Measurements from ENCODE around the gene LTBP1.

Gene LTBP1

DNA sequence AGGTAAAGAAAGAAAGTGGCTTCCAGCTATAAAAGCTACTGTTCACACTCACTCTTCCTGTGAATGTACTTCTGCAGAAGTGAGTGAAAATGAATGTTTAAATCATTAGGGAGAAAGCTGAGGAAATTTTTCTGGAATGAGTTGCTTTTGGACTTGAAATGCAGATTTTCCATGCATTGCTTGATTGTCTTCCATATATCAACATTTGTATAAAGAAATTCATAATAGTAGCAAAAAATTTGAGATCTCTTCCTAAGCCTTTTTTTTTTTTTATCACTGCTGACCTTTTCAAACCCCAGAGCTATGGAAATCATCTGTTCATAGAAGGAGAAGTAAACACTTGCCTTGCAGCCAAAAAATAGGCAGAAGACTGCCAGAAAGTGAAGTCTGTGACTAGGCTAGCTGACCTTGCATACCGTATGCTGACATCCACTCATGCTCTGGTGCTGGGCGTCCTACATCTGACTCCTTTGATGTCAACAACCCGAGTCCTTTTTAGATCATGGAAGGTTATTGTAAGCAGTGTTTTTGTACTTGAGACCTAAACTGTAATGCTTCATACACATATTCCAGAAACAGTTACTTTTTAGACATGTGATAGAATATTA lies 375.2 kb downstream of the LTBP1 start:
- peak; percentile 47 for DNase-seq

DNA sequence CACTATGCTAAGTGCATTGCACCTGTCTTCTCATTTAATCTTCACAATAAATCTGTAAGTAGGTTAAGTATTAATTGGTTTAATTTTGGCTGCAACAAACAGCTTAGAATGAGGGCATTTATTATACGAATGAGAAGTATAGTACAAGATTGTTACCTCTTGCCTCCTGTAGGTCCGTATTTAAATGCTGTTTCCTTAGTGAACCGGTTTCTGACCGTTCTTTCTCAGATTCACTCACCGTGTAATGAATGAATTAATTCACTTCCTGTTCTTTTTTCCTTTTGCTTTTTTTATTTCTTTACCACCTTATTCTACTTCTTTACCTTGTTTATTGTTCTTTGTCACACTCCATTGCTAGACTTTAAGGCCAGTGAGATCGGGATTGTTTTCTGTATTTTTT lies 375.9 kb downstream of the LTBP1 start:
- no peak for DNase-seq

DNA sequence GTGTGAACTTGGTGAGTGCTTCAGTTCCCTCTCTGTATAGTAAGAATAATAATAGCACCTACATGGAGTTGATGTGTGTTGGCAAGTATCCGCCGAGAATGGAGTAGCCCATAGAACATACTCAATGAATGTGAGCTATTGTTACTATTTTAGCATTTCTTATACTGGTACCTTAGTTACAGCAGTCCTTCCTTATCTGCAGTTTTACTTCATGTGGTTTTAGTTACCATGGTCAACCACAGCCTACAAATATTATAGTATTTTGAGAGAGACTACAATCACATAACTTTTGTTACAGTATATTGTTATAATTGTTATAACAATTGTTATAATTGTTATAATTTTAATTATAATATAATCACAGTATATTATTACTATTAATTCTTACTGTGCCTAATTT lies 377.2 kb downstream of the LTBP1 start:
- DNase-seq, result no peak

DNA sequence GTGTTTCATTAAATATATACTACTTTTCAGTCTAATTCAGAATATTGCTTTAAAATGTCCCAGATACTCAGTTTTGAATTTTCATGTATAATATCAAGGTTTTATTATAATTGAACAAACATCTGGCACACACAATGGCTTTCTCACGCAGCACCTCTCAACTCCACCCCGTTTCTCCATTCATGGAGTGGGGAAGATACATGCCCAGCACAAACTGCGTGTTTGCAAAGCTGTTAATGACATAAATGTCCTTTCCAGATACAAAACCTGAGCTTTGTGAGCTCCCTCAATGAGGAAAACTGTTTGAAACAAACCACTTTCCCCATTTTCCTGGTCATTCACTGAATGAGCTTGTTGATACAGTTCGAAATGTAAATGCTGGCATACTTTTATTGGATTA lies 379.3 kb downstream of the LTBP1 start:
- DNase-seq, result no peak

DNA sequence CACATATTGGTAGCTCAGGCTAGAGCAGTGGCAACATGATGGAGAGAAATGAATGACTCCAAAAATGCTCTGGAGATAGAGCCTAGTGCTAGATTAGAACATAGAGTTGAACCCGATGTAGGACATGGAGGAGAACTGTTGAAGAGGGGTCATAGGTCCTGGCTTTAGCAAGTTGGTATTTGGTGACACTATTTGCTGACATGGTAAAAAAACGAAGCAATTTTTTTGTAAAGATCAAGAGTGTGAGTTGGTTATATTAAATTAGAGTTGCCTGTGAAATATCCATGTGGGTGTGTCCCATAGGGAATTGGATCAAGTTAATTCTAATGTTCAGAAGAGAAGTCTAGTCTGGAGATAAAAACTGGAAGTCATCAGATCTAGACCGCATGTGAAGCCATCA lies 386.7 kb downstream of the LTBP1 start:
- DNase-seq, result no peak

DNA sequence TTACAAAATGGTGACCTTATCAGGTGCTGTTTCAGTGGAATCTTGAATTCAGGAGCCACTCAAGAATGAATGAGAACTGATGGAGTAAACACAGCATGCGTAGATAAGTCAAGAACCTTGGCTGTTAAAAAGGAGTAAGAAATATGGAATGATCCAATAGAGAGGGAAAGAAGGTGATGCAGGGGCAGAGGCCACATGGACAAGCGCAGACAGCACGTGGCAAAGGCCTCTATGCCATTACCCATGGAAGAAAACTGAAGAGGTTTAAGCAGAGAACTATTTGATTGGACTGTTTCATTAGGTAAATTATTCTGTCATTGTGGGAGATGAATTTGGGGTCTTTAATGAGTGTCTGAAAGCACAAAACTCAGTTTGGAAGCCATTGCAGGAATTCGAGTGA lies 387.3 kb downstream of the LTBP1 start:
- no peak for DNase-seq

DNA sequence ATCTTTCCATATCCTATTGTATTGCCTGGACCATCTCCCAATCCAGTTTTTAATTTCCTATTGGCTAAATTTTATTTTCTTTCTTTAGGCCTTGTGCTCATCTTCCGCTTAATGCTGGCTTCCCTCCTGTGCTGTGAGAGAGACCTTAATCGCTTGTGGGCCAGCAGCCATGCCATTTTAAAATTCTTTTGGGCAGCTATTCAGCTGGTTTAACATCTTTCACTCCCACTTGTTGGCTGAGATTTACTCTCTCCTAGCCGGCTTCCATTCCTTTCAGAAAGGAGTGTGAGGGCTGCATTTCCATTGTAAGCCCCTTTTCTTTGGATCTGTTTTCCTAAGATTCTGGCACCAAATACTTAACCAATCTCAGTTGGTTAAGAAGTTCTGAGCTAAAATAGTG lies 388.8 kb downstream of the LTBP1 start:
- DNase-seq, result no peak

DNA sequence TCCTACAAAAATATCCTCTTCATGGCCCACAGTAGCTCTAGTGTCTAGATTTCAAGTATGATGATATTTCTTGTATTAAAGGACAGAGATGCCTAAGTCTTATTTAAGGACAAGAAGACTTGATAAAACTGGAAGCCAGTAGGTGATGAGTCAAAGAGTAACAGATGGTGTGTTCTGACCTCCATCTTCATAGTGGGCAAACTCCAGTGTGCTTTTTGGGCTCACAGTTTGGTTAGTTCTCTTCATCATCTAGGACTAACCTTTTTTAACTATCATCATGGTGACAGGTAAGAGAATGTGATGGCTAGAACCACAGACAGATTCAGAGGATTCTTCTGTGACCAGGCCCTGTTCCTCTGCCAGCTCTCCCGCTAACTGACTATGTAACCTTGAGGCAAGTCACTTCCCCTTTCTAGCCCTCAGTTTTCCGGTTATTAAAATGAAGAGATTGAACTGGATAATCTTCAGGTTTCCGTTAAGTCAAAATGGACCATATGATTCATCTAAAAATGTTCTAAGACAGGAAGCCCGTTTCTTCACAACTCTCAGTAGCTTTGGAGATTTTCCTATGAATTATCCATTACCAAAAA lies 389.4 kb downstream of the LTBP1 start:
- DNase-seq, result no peak

DNA sequence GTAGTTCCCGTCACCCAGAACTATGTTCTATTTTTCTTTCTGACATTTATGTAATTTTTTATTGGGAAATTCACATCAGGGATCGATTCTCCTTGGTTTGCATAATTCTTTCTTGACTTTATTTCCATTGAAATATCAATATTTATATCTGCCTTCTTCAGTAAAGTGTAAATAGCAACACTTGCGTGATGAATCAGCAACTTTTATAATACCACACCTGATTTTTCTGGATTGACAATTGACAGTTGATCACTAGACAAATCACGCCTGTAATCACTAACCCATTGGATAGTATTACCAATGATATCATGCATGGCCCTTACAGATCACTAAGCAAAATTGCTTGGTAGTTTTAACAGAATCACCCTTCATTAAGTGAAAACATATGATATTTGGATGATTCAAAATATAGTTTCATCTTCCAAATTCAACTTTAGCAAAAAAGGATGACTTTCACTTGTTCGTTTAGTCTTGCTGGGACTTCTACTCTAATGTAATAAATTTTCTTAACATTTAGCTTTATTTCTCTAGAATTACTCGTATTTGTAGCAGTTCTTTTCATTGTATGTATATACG lies 390.7 kb downstream of the LTBP1 start:
- DNase-seq, result no peak

DNA sequence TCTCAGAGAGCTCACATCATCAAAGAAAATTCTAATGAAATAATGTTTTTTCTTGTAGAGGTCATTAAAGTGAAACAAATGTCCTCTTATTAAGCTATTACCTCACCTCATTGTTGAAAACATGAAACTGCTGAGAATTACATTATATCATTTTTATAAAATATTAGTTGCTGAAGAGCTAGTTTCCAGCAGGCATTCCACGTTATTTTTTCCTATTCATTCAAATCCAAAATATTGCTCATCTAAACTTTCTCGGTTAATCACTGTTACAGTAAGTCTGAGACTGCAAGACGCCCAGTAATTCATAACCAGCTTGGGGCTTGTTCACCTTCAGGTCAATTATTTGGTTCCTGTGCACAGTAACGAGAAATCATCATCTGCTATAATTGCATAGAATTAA lies 391.2 kb downstream of the LTBP1 start:
- DNase-seq, result no peak

DNA sequence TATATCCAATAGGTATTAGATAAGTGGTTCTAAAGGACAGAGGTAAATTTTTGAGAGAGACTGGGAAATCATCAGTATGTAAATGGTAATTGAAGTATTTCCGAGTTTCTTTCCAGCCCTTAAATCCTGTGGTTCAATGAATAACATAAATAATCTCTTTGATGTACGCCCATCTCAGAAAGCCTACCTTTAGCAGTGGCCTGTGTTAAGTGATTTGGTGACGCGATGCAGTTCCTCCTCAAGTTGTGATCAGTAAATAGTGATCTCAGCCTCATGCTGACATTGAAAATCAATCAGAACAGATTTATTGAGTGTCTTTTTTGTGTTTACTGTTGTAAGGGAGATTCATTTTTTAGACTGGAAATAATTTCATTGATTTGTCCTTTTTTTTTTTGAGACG lies 392.5 kb downstream of the LTBP1 start:
- no peak for DNase-seq

DNA sequence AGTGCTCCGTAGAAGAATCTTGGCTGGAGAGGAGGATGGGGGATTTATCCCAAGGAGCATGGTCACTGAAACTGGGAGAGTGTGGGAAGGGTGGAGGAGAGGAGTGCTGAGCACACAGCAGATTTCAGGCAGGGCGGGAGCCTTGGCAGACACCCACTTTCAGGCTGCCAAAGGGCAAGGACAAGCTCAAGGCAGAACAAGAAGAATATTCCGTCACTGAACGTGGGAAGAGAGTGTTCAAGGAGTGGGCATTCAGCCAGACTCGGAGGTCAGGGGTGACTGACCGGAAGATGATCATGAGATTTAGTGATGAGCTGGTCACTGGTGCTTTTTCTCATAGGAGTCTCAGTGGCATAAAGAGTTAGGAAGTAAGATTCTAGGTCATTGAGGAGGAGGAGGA lies 393.5 kb downstream of the LTBP1 start:
- DNase-seq, result peak; percentile 56

DNA sequence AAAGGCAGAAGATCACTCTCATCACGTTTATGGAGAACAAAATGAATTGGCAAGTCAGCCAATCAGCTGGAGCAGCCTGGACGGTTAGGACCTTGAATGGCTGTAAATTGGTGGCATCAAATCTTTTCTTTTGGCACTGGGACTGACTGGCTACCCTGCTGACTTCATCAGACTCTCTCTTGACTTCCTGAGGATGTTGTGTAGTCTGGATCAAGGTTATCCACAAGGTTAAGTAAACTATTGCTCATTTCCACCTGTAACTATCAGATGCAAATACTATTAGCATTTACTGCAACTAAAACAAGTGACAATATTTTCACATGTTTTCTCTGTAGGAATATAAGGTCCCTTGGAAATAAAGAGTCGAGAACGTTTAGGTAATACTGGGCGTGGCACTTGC lies 395.4 kb downstream of the LTBP1 start:
- no peak for DNase-seq

DNA sequence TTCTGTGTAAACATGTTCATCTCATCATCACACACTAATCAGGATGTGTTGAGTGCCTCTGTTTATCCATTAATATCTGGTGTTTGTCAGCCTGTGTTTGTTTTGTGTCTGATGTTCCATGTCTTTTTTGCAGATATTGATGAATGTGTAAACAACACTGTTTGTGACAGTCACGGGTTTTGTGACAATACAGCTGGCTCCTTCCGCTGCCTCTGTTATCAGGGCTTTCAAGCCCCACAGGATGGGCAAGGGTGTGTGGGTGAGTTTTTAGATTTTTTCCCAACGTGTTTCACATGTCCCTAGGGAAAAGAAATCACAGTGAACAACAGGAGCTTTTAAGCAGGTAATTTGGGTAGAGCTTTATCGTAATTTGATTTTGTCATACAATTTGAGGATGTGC lies 396.0 kb downstream of the LTBP1 start:
- DNase-seq, result no peak

DNA sequence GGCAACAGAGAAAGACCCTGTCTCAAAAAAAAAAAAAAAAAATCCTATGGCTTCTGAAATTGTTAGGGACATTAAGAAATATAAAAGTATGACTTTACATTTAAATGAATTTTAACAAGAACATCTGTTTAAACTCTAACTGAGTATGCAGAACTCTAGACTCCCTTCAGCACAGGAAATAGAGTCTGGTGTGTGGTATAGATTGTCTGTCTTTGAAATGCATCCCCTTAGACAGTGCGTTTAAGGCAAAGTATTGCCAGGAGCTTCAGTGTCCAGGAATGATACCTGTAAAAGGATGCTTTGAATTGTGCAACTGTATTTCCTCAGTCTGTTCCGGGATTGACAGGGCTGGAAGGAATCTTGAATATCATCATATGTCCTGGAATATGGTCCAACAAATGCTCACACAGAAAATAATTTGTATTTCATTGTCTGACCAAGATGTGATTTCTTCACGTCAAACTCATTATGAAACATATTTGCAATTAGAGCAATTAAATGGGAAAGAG lies 396.7 kb downstream of the LTBP1 start:
- DNase-seq, result no peak

DNA sequence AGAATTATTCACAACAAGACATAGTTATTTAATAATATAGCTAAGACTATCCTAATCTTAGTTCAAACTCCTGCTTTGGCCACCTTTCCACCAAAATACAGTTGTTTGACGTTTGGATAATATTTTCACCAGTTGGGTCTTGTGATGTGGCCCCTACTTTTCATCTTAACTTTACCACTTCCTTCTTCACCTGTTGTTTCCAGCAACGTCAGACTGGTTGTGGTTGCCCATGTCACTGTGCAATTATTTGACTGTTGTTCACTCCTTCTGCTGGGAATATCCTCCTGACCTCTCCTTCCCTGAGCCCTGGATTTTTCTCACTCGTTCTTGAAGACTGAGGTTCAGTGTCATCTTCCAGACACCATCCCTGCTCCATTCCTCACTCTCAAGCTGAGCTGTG lies 397.5 kb downstream of the LTBP1 start:
- no peak for DNase-seq

DNA sequence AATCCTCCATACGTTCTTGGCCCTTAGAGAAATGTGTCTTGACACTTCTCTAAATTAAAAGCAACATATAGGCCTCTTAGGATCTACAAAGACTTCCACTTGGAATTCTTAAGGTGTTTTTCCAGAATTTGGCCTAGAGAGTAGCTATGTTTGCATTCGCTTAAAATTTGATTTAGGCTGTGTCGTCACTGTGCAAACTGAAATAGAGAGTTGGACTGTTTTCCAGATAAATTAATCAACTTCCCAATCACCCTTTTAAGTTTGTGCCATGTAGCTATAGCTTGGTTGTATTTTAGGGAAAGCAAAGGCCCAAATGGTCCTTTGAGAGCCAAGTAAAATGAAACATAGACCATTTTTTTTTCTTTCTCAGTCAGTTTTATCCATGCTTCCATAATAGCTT lies 401.1 kb downstream of the LTBP1 start:
- no peak for DNase-seq

DNA sequence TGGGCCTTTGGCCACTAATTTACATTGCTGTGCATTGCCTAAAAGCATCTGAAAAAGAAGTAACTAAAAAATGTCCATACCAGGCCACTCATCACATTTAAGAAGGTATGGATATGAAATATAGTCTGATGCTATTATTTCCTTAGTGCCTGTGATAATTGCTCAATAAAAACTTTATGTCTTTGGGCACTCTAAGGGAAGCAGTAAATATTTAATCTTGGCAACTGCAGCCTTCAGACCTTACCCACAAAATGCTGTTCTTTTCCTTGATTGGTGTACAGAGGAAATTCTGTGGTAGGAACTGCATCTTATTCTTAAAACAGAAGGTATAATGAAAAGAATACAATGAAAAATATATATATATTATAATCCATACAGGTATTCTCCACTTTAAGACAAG lies 403.9 kb downstream of the LTBP1 start:
- no peak for DNase-seq

DNA sequence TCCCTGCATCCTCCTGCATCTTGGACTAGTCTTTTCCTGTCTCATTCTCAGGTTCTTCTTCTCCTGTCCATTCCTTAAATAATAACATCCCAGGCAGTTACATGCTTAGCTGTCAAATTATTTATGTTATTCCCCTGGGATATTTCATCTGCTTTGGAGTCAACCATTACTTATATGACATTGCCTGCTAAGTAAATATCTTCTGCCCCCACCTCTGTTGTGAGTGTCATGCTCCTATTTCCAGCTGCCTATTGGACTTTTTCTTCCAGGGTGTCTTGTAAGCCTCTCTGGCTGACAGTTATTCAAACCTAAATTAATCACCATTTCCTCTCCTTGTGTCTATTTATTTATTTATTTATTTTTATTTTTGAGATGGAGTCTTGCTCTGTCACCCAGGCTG lies 405.0 kb downstream of the LTBP1 start:
- no peak for DNase-seq

DNA sequence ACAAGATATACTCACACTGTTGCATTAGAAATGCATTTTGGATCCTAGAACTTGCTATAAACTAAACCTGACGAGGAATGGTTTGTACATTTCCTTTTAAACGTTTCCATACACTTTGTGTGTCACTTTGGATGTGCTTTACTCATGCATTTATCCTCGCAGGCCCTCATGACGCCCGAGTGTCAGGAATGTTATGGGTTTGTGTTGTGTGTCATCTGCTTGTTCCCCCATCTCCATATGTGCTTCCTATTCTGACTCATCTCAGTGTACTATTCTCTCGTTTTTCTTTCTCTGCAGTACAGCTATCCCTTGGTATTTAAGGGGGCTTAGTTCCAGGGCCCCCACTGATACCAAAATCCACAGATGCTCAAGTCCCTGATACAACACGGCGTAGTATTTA lies 408.2 kb downstream of the LTBP1 start:
- DNase-seq, result no peak

DNA sequence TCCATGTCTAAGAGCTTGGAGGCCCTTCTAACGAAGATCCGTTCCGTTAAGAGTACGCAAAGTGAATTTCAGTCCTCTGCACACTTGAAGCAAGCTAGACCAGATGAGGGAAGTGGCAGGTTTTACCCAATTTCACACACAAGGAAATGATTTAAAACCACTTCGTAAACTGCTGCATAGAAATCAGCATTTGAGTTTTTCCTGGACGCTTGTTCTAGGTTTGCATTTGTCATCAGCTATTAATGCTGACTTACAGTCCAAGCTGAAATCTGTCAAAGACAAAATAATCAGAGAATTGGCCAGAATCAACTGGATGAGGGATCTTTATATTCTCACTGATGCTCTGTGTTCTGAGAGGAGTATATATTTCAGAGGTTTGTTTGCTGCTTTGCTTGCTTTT lies 412.1 kb downstream of the LTBP1 start:
- DNase-seq, result no peak

DNA sequence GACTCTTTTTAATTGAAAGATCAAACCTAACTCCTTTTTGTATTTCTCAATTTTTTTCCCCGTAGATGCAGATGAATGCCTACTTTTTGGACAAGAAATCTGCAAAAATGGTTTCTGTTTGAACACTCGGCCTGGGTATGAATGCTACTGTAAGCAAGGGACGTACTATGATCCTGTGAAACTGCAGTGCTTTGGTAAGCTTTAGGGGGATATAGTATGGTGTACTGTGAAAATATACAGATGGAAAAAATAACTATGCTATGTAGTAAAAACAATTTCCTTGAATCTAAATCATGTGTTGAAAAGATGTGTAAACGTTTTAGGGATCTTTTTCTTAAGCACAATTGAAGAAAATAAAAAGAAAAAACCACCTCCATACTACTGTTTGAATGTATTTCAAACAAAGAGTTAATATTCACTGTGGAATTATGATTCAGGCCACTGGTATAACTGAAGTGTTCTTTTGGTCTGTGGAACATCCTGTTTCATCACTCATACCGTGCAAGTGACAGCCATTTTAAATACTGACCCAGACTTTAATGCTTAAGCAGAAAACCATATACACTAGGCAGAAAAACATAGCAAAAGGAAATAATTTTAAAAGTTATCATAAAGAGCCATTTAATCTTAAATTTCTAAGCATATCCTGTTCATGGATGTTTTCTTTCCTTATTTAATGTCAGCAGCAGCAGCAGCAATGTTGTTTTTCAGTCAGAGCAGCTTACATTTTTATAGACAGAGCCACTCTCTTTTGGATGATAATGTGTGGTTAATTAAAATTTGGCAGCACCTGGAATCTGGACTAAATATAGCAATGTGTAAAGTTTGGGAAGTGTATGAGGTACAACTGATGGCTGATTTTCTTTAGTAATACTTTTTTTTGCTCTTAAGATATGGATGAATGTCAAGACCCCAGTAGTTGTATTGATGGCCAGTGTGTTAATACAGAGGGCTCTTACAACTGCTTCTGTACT lies 416.9 kb downstream of the LTBP1 start:
- no peak for DNase-seq

DNA sequence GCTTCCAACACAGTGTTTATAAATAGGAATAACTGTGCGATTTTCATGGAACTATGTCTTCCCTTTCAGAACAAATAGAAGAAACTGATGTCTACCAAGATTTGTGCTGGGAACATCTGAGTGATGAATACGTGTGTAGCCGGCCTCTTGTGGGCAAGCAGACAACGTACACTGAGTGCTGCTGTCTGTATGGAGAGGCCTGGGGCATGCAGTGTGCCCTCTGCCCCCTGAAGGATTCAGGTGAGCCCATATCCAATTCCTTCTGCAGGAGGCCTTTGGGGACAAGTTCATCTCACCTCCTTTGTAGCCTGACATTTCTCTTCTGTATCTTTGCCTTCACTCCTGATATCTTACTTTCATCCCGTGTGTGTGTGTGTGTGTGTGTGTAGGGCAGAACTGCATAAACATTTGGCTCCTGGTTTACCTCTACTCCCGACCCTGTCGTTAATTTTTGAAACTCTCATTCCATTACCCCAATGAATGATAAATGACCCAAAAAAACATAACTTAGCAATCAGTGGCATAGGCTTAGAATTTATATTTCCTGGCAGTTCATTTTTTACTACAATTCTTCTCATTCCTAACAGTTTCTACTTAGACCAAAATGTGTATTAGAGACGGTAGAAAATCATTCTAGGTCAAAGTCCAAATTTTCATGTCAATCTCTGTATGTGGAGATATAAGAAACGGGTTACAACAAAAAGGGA lies 418.7 kb downstream of the LTBP1 start:
- no peak for DNase-seq

Measured in left hindlimb (tissue), 1 donor.